ENCODE measurements around the gene TAOK1.

Gene TAOK1

GRCh38 chr17:29483503-29483902 lies 93.3 kb downstream of the TAOK1 start:
- no peak for DNase-seq
- CTCF ChIA-PET: no interaction called here
- H3K4me1 Mint-ChIP-seq: no peaks in the 10 kb centered on the region
- no peak overlapping the region for H3K4me3 Mint-ChIP-seq
- H3K27ac Mint-ChIP-seq: no peak overlapping the region
- peaks cover 17% of the 10 kb centered on the region for H3K36me3 Mint-ChIP-seq
- no peaks in the 10 kb centered on the region for H3K9me3 Mint-ChIP-seq
- H3K27me3 Mint-ChIP-seq: no peaks in the 10 kb centered on the region

DNA sequence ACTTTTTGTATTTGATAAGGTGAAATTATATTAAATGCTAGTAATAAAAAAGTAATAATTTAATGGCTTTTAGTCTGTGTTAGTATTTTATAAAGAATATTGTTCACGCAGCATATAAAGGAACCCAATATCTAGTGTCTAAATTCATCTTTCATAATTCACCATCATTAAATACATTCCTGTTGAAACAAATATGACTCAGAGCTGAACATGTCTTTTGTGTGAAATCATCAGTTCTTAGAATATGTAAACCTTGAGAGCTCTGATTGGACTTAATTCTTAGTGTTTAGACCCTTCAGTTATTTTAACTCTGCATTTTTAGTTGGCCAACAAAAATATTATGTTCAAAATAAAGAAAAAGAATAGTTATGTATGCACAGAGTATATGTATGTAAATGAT lies 104.8 kb downstream of the TAOK1 start:
- Mint-ChIP-seq H3K27me3 (no peaks in the 10 kb centered on the region), H3K36me3 (peaks cover 41% of the 10 kb centered on the region), H3K27ac (no peak overlapping the region), H3K4me1 (peaks cover 3% of the 10 kb centered on the region), H3K9me3 (no peaks in the 10 kb centered on the region), H3K4me3 (no peak overlapping the region)
- CTCF ChIA-PET: interaction anchor here (0.7 to 1.9 kb wide), 3 partner anchors 41 to 125 kb away, joined by 3 to 7 read pairs (median 3); no protein-coding TSS in a partner anchor
- no peak for DNase-seq

GRCh38 chr17:29504711-29505110 lies 114.5 kb downstream of the TAOK1 start:
- CTCF ChIA-PET: interaction anchor here (0.6 kb wide), 1 partner anchor 94 kb away, joined by 4 read pairs; no protein-coding TSS in a partner anchor
- Mint-ChIP-seq H3K4me1 (no peaks in the 10 kb centered on the region), H3K9me3 (no peaks in the 10 kb centered on the region), H3K27ac (no peak overlapping the region), H3K36me3 (peaks cover 29% of the 10 kb centered on the region), H3K27me3 (no peaks in the 10 kb centered on the region), H3K4me3 (no peak overlapping the region)
- no peak for DNase-seq

- Mint-ChIP-seq H3K4me3 (no peak overlapping the region), H3K4me1 (no peaks in the 10 kb centered on the region), H3K36me3 (peaks cover 27% of the 10 kb centered on the region), H3K27ac (no peak overlapping the region), H3K9me3 (no peaks in the 10 kb centered on the region), H3K27me3 (no peaks in the 10 kb centered on the region)
- no peak for DNase-seq
- CTCF ChIA-PET: interaction anchor here (1.0 kb wide), 1 partner anchor 8 kb away, joined by 4 read pairs; no protein-coding TSS in a partner anchor
Measured at GRCh38 chr17:29505836-29506235, 115.7 kb downstream of the TAOK1 start.

DNA sequence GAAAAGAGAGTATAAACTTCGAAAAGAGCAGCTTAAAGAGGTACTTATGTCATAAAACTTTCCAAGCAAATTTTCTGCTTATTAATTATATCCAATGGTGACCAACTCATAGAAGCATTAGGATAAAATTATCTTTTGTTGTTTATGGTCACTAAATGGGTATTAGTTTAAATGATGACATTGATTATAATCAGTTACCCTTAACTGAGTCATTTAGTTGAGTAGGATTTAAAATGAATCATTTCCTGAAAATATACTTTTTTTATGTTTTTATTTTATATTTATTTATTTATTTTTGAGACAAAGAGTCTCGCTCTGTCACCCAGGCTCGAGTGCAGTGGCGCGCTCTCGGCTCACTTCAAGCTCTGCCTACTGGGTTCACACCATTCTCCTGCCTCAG lies 120.8 kb downstream of the TAOK1 start:
- CTCF ChIA-PET: no interaction called here
- Mint-ChIP-seq H3K36me3 (peaks cover 19% of the 10 kb centered on the region), H3K9me3 (no peaks in the 10 kb centered on the region), H3K4me3 (no peak overlapping the region), H3K27me3 (no peaks in the 10 kb centered on the region), H3K27ac (no peak overlapping the region), H3K4me1 (no peaks in the 10 kb centered on the region)
- DNase-seq: no peak

GRCh38 chr17:29514792-29515191 lies 124.6 kb downstream of the TAOK1 start:
- Mint-ChIP-seq H3K27me3 (no peaks in the 10 kb centered on the region), H3K27ac (no peak overlapping the region), H3K9me3 (no peaks in the 10 kb centered on the region), H3K36me3 (peaks cover 29% of the 10 kb centered on the region), H3K4me1 (no peaks in the 10 kb centered on the region), H3K4me3 (no peak overlapping the region)
- CTCF ChIA-PET: interaction anchor here (1.1 to 1.3 kb wide), 2 partner anchors 9 to 22 kb away, joined by 3 to 4 read pairs; no protein-coding TSS in a partner anchor
- no peak for DNase-seq

GRCh38 chr17:29518359-29518758 lies 128.2 kb downstream of the TAOK1 start:
- DNase-seq: no peak
- H3K4me1 Mint-ChIP-seq: no peaks in the 10 kb centered on the region
- no peaks in the 10 kb centered on the region for H3K27me3 Mint-ChIP-seq
- no peaks in the 10 kb centered on the region for H3K9me3 Mint-ChIP-seq
- no peak overlapping the region for H3K27ac Mint-ChIP-seq
- CTCF ChIA-PET: no interaction called here
- H3K36me3 Mint-ChIP-seq: peaks cover 35% of the 10 kb centered on the region
- no peak overlapping the region for H3K4me3 Mint-ChIP-seq

DNA sequence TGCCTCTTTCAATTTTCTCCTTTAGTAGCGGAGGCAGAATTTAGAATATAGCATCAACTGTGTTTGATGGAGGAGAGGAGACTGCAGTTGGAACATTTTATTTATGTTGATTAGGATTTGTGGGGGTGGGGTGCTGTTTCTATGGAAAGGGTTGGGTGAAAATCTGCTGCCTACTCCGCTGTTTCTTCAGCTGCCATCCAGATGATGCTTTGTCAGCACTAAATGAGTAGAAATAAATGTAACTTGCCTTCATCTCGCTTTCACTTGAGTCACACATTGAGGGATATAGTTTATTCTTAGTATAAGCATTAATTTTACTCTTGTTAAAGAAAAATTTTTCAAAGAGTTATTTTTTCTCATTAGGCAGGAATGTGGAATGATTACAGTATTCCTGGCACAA lies 134.5 kb downstream of the TAOK1 start:
- H3K27ac Mint-ChIP-seq: no peak overlapping the region

GRCh38 chr17:29526322-29526721 lies 136.2 kb downstream of the TAOK1 start:
- Mint-ChIP-seq H3K4me3 (no peak overlapping the region), H3K36me3 (peaks cover 28% of the 10 kb centered on the region)

More for the DNA sequence above, 134.5 kb downstream of the TAOK1 start:
- no peak overlapping the region for H3K4me3 Mint-ChIP-seq
- no peaks in the 10 kb centered on the region for H3K27me3 Mint-ChIP-seq
- no peaks in the 10 kb centered on the region for H3K4me1 Mint-ChIP-seq
- no peaks in the 10 kb centered on the region for H3K9me3 Mint-ChIP-seq
- H3K36me3 Mint-ChIP-seq: peaks cover 23% of the 10 kb centered on the region
- no peak for DNase-seq
- CTCF ChIA-PET: interaction anchor here (0.7 kb wide), 1 partner anchor 12 kb away, joined by 3 read pairs; no protein-coding TSS in a partner anchor

GRCh38 chr17:29533976-29534375 lies 143.8 kb downstream of the TAOK1 start:
- Mint-ChIP-seq H3K27me3 (no peaks in the 10 kb centered on the region), H3K9me3 (no peaks in the 10 kb centered on the region), H3K36me3 (peaks cover 35% of the 10 kb centered on the region), H3K4me1 (no peaks in the 10 kb centered on the region), H3K4me3 (no peak overlapping the region), H3K27ac (peak overlapping the region; percentile 14)
- no peak for DNase-seq
- CTCF ChIA-PET: interaction anchor here (1.0 to 3.6 kb wide), 4 partner anchors 12 to 388 kb away, joined by 3 to 35 read pairs (median 4); no protein-coding TSS in a partner anchor

More at GRCh38 chr17:29526322-29526721, 136.2 kb downstream of the TAOK1 start:
- DNase-seq: no peak
- H3K4me1 Mint-ChIP-seq: no peaks in the 10 kb centered on the region
- CTCF ChIA-PET: no interaction called here
- no peaks in the 10 kb centered on the region for H3K27me3 Mint-ChIP-seq
- H3K27ac Mint-ChIP-seq: no peak overlapping the region
- no peaks in the 10 kb centered on the region for H3K9me3 Mint-ChIP-seq

DNA sequence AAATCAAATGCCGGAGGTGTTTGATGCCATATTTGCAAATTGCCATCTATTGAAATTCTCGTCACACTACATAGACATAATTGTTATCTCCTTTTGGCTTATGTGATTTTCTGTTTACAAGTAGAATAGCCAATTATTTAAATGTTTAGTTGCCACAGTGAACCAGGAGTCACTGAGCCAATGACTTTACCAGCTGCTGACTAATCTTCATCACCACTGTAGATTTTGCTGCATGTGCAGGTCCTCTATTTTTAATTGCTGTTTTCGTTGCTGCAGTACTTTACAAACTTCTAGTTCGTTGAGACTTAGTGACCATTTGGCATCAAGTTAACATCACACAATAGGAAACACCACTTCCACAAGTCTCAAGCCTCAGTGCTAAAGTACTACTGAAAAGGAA lies 153.9 kb downstream of the TAOK1 start:
- CTCF ChIA-PET: no interaction called here
- Mint-ChIP-seq H3K27me3 (no peaks in the 10 kb centered on the region), H3K9me3 (no peaks in the 10 kb centered on the region), H3K4me3 (no peak overlapping the region), H3K27ac (no peak overlapping the region), H3K4me1 (peaks cover 9% of the 10 kb centered on the region), H3K36me3 (peaks cover 35% of the 10 kb centered on the region)
- DNase-seq: no peak

DNA sequence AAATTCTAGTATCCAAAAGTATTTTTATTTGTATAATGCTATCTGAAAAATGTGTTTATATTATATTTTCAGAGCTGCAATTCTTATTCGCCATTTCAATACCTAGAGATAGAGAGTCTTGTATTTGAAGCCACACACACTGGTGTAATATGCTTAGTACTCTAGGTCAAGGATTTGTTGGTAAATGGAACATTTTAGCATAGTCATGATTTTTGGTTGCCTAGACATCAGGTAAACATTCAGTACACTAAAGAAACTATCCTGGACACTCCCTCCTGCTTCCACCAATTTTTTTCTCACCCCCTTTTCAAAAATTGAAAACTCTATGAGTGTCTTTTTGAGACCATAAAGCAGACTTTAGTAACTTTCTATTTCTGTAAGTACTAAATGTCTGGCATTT lies 155.9 kb downstream of the TAOK1 start:
- Mint-ChIP-seq H3K36me3 (peaks cover 35% of the 10 kb centered on the region), H3K27ac (no peak overlapping the region), H3K27me3 (no peaks in the 10 kb centered on the region), H3K4me3 (no peak overlapping the region), H3K9me3 (no peaks in the 10 kb centered on the region), H3K4me1 (peaks cover 12% of the 10 kb centered on the region)
- no peak for DNase-seq
- CTCF ChIA-PET: interaction anchor here (1.0 kb wide), 1 partner anchor 12 kb away, joined by 3 read pairs; no protein-coding TSS in a partner anchor

GRCh38 chr17:29546830-29547229 lies 156.7 kb downstream of the TAOK1 start:
- H3K4me3 Mint-ChIP-seq: no peak overlapping the region
- no peaks in the 10 kb centered on the region for H3K27me3 Mint-ChIP-seq
- peaks cover 35% of the 10 kb centered on the region for H3K36me3 Mint-ChIP-seq
- H3K27ac Mint-ChIP-seq: no peak overlapping the region
- peaks cover 12% of the 10 kb centered on the region for H3K4me1 Mint-ChIP-seq
- no peak for DNase-seq
- no peaks in the 10 kb centered on the region for H3K9me3 Mint-ChIP-seq
- CTCF ChIA-PET: no interaction called here

DNA sequence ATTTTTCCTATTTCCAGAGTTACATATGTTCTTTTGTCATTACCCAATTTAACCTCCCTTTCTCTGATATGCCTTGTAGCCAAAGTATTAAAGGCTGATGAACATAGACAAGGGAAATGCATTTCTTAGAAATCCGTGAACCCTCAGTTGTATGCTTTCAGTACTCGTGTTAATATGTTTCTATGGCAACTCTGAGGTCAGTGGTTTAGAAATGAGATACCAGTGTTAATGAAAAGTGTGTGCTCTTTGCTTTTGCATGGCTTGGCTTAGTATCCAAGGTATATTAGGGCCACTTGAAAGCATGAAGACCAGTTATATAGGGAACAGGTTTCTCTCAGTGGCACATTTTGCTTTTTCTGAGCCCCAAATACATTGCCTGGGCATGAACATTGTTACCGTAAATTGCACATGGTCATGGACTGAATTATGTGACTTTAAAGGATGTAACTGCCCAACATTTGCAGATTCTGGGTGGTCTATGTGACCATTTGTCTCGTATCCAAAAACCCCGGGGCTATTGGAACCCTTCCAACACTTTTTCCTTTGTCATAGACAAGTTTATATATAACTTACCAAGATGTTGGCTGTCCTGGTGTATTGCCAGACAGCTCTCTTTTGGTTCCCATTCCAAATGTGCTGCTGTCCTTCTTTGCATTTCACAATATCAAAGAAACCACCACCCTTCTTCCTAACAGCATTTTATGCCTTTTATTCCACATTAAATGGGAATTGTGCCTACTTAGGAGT lies 159.2 kb downstream of the TAOK1 start:
- H3K4me1 Mint-ChIP-seq: peaks cover 12% of the 10 kb centered on the region
- H3K36me3 Mint-ChIP-seq: peaks cover 16% of the 10 kb centered on the region
- no peak overlapping the region for H3K27ac Mint-ChIP-seq
- no peaks in the 10 kb centered on the region for H3K9me3 Mint-ChIP-seq
- no peak overlapping the region for H3K4me3 Mint-ChIP-seq
- DNase-seq: no peak
- H3K27me3 Mint-ChIP-seq: no peaks in the 10 kb centered on the region
- CTCF ChIA-PET: interaction anchor here (1.0 kb wide), 1 partner anchor 16 kb away, joined by 3 read pairs; no protein-coding TSS in a partner anchor

DNA sequence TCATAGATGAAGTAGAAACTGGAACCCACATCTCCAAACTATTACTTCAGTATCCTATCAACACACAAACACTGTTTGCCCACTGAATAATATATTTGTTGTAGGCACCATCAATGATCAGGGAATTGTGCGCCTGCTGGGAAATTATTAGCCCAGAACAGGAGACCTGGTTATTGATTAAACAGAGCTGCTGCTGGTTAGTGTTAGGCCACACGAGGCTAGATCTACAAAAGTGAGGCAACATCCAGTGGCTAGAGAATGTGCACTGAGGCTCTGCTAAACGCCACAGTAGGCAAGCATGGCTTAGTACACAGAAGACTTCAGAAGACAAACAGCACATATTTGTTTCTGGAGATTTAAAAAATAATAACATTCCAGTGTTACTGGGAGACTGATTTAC lies 165.7 kb downstream of the TAOK1 start:
- no peaks in the 10 kb centered on the region for H3K9me3 Mint-ChIP-seq
- no peaks in the 10 kb centered on the region for H3K27me3 Mint-ChIP-seq
- H3K36me3 Mint-ChIP-seq: peaks cover 7% of the 10 kb centered on the region
- CTCF ChIA-PET: interaction anchor here (1.3 kb wide), 1 partner anchor 186 kb away, joined by 4 read pairs; no protein-coding TSS in a partner anchor
- H3K4me1 Mint-ChIP-seq: peaks cover 22% of the 10 kb centered on the region
- no peak overlapping the region for H3K4me3 Mint-ChIP-seq
- no peak overlapping the region for H3K27ac Mint-ChIP-seq
- no peak for DNase-seq
